ENCODE results near the gene CIPC.

CIPC gene

DNA sequence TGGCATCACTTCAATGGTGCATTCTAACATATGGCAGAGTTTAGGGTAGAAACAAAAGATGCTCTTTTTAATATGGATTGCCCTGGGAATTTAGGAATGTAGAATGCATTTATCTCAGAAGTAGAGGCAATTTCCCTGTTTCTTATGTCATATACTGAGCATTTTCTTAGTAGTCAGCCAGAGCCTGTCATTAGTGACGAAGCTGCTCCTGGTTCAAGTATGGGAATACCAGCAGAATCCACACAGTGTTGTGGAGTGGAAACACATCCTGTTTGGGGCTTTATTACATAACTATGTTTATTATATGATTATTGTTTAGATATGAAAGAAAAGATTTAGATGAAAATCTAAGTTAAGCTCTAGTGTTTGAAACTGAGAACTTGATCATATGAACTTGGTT lies 12.2 kb downstream of the CIPC start:
- no peak for TF ChIP-seq ZFX (IDR thresholded peaks at IDR 0.05; ENCODE audit: borderline replicate concordance)
- TF ChIP-seq, protein P1, sequence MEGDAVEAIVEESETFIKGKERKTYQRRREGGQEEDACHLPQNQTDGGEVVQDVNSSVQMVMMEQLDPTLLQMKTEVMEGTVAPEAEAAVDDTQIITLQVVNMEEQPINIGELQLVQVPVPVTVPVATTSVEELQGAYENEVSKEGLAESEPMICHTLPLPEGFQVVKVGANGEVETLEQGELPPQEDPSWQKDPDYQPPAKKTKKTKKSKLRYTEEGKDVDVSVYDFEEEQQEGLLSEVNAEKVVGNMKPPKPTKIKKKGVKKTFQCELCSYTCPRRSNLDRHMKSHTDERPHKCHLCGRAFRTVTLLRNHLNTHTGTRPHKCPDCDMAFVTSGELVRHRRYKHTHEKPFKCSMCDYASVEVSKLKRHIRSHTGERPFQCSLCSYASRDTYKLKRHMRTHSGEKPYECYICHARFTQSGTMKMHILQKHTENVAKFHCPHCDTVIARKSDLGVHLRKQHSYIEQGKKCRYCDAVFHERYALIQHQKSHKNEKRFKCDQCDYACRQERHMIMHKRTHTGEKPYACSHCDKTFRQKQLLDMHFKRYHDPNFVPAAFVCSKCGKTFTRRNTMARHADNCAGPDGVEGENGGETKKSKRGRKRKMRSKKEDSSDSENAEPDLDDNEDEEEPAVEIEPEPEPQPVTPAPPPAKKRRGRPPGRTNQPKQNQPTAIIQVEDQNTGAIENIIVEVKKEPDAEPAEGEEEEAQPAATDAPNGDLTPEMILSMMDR (IDR thresholded peaks at IDR 0.05): no peak
- no peak overlapping the region for H3K27ac ChIP-seq

- TF ChIP-seq, protein P1 (IDR thresholded peaks at IDR 0.05): no peak
- TF ChIP-seq ZFX (IDR thresholded peaks at IDR 0.05; ENCODE audit: borderline replicate concordance): no peak
- H3K27ac ChIP-seq: no peak overlapping the region
Measured at GRCh38 chr14:77111021-77111420, 13.0 kb downstream of the CIPC start.

GRCh38 chr14:77113644-77114043 lies 15.6 kb downstream of the CIPC start:
- no peak overlapping the region for H3K27ac ChIP-seq
- TF ChIP-seq, protein P1 (IDR thresholded peaks at IDR 0.05): no peak
- TF ChIP-seq ZFX (IDR thresholded peaks at IDR 0.05; ENCODE audit: borderline replicate concordance): no peak

- TF ChIP-seq, protein P1 (IDR thresholded peaks at IDR 0.05): no peak
- no peak for TF ChIP-seq ZFX (IDR thresholded peaks at IDR 0.05; ENCODE audit: borderline replicate concordance)
- no peak overlapping the region for H3K27ac ChIP-seq
Measured at GRCh38 chr14:77114609-77115008, 16.6 kb downstream of the CIPC start.

DNA sequence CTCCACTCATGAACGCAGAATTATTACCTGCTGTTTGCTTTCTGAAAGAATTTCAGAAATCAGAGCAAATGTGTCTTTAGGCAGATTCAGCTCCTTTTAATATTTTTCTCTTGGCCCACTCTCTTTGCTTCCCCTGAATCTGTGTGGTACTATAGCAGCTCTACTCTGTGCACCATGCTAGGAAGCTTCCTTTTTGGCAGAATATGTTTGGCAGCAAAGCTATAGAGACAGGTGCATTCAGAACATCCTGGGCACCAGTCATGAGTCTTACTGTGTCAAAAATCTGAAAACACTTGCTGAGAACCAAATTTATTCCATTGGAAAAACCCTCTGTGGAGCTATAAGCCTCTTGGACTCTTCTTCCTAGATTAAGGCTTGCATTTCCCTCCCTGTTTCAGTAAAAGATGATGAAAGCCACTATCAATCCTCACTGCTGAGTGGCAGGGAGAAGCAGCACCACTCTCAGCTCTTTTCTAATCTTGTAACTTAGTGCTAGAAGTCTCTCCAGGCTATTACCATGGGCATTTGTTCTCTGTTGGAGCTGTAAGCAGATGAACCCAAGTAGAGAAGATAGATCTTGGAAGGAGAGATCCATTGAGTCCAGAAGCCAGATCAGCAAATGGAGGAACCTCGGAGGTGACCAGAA lies 18.2 kb downstream of the CIPC start:
- no peak overlapping the region for H3K27ac ChIP-seq
- TF ChIP-seq, protein P1 (IDR thresholded peaks at IDR 0.05): no peak
- TF ChIP-seq ZFX (IDR thresholded peaks at IDR 0.05; ENCODE audit: borderline replicate concordance): no peak

- TF ChIP-seq ZFX (IDR thresholded peaks at IDR 0.05; ENCODE audit: borderline replicate concordance): no peak
- TF ChIP-seq, protein P1 (IDR thresholded peaks at IDR 0.05): no peak
- no peak overlapping the region for H3K27ac ChIP-seq
Measured at GRCh38 chr14:77119851-77120250, 21.8 kb downstream of the CIPC start.

- H3K27ac ChIP-seq: no peak overlapping the region
Measured at GRCh38 chr14:77120771-77121743, 23.0 kb downstream of the CIPC start.

More at GRCh38 chr14:77120771-77121743, 23.0 kb downstream of the CIPC start:
- TF ChIP-seq ZFX (IDR thresholded peaks at IDR 0.05; ENCODE audit: borderline replicate concordance): no peak
- TF ChIP-seq, protein P1 (IDR thresholded peaks at IDR 0.05): no peak
